ENCODE results near the gene ETS2. TPM values are rescaled to one million over a fixed set of nuclear protein-coding genes. Genes with fewer than 3 reads are reported as not detected.
A peak's percentile ranks its signal among the peaks of the same experiment; 100 is the strongest.

ETS2 gene
- total and polyA plus RNA-seq, 5 experiments from 2014 or later, result 4.7 to 14.8 (median 6.6) TPM

DNA sequence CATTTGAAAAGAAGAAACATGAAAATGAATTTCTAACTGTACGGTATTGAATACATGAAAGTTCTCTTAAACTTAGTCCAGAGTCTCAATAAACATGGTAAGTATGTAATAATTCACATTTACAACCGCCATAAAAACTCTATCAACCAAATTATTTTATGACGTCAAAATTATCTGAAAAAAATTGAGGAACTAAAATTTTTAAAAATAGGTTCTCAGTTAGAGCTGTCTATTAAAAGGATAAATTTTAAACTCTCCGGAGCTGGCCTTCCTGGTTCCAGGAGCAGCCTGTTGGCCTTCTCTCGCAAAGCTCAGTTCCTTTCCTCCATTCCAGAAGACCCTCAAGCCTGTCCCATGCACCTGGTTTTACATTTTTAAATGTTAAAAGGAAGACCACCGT, 18.7 kb upstream of the ETS2 start:
- POLR2A ChIA-PET, result no interaction called here
- H3K9me3 Mint-ChIP-seq, result peaks cover 0 to 19% (median 8%) of the 10 kb centered on the region in 9 donors
- peaks cover 2 to 7% (median 6%) of the 10 kb centered on the region in 4 donors for H3K4me1 Mint-ChIP-seq
- H3K27ac Mint-ChIP-seq, result no peak overlapping the region
- DNase-seq (no peak), ATAC-seq (no peak)
- H3K36me3 Mint-ChIP-seq, result peaks cover 3 to 16% (median 11%) of the 10 kb centered on the region in 3 donors
- no peak overlapping the region for H3K4me3 Mint-ChIP-seq
- H3K27me3 Mint-ChIP-seq, result no peaks in the 10 kb centered on the region

DNA sequence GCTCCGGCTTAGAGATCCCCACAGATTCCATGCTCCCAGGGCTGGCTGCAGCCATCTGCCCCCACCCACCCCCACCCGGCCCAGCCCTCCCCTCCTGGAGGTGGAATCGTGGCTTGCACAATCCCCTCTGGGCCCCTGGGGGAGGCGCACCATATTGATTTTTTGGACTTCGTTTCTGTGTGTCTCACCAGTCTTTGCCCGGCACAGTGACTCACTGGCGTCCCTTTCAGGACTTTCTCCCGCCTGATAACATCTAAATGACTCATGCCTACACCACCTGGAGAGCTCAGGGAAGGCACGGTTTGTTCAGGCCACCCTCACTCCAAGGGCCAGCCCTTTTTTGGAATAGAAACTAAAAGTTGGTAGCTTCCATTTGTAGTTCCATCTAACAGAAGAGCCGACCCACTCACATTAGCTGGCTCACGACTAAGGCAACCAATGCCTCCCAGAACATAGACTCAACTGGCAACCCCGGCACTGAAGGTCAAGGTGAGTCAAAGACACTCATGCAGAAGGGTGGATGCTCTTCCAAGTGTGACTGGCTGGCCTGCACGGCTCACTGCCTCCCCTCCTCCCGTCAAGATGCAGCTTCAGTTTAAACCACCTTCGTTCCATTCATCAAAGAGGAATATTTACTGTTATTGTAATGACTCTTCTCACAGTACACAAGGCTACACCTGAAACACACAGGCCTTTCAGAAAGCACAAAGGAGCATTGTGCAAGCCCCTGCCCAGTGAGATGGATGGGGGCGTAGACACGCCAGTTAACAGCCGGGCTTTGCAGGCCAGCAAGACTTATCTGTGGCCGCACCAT, 18.1 kb upstream of the ETS2 start:
- no peaks in the 10 kb centered on the region for H3K27me3 Mint-ChIP-seq
- peaks cover 0 to 13% (median 4%) of the 10 kb centered on the region in 9 donors for H3K9me3 Mint-ChIP-seq
- peaks cover 3 to 7% (median 6%) of the 10 kb centered on the region in 4 donors for H3K4me1 Mint-ChIP-seq
- POLR2A ChIA-PET, result no interaction called here
- DNase-seq, result no peak
- ATAC-seq, result no peak
- H3K36me3 Mint-ChIP-seq, result peaks cover 3 to 10% (median 8%) of the 10 kb centered on the region in 3 donors
- peak overlapping the region in 1 of 10 donors; percentile 27 for H3K27ac Mint-ChIP-seq
- no peak overlapping the region for H3K4me3 Mint-ChIP-seq

DNA sequence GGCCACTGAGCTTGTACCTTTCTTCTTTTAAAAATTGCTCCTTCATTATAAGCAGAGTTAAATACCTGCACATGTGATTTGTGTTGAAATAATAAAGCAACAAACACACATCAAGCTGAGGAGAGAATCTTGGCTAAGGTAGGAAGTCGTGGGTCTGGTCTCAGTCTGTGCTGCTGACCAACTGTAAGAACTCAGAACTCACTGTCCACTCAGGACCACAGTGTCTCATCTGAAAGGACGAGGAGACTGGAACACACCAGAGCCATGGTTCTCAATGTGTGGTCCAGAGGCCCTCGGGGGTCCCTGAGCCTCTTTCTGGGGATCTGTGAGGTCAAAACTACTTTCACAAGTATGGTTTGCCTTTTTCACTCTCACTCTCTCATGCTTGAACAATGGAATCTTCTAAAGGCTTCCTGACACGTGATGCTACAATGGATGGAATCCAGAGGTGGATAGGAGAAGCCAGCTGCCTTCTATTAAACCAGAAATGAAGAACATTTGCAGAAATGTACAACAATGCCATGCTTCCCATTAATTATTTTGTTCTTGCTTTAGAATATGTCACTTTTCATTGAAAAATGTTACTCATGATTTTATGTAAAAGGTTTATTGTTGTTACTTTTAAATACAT, 17.3 kb upstream of the ETS2 start:
- Mint-ChIP-seq H3K27me3 (no peaks in the 10 kb centered on the region), H3K36me3 (peaks cover 0 to 4% (median 2%) of the 10 kb centered on the region in 3 donors), H3K4me1 (peaks cover 4 to 7% (median 6%) of the 10 kb centered on the region in 4 donors), H3K27ac (no peak overlapping the region), H3K4me3 (no peak overlapping the region), H3K9me3 (peaks cover 0 to 5% (median 0%) of the 10 kb centered on the region in 9 donors)
- POLR2A ChIA-PET, result no interaction called here
- ATAC-seq (no peak), DNase-seq (no peak)

GRCh38 chr21:38789275-38789674, 16.5 kb upstream of the ETS2 start:
- peaks cover 0 to 2% (median 0%) of the 10 kb centered on the region in 9 donors for H3K9me3 Mint-ChIP-seq

DNA sequence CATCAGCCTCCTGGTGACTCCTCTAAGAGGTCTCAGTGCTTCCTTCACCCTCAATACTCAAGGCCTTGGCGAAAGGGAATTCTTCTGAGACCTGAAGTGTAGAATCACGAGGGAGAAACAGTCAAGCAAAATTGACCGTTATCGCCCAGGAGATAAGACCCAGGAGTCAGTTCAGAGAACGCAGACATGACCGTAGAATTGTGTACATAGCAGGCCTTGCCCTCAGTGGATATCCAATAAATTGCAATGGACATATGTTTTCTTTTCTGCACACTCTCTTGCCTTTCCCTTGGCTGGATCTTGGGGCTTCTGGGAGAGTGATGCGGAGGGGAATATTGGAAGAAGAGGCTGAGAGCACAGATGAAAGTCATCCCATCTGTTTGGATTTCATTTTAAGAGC, 15.7 kb upstream of the ETS2 start:
- Mint-ChIP-seq H3K9me3 (no peaks in the 10 kb centered on the region), H3K27me3 (no peaks in the 10 kb centered on the region), H3K4me3 (no peak overlapping the region), H3K27ac (peak overlapping the region in 1 of 10 donors; percentile 69), H3K36me3 (no peaks in the 10 kb centered on the region), H3K4me1 (peaks cover 4 to 7% (median 6%) of the 10 kb centered on the region in 4 donors)
- POLR2A ChIA-PET, result no interaction called here
- ATAC-seq, result no peak
- no peak for DNase-seq

More at GRCh38 chr21:38789275-38789674, 16.5 kb upstream of the ETS2 start:
- no peak for ATAC-seq
- Mint-ChIP-seq H3K27me3 (no peaks in the 10 kb centered on the region), H3K4me1 (peaks cover 4 to 7% (median 6%) of the 10 kb centered on the region in 4 donors), H3K4me3 (no peak overlapping the region), H3K27ac (no peak overlapping the region), H3K36me3 (peaks cover 0 to 2% (median under 1%) of the 10 kb centered on the region in 3 donors)
- DNase-seq, result no peak
- POLR2A ChIA-PET, result no interaction called here

- ATAC-seq, result no peak
- H3K4me1 Mint-ChIP-seq, result peaks cover 4 to 7% (median 6%) of the 10 kb centered on the region in 4 donors
Measured at GRCh38 chr21:38790961-38791360, 14.8 kb upstream of the ETS2 start.

DNA sequence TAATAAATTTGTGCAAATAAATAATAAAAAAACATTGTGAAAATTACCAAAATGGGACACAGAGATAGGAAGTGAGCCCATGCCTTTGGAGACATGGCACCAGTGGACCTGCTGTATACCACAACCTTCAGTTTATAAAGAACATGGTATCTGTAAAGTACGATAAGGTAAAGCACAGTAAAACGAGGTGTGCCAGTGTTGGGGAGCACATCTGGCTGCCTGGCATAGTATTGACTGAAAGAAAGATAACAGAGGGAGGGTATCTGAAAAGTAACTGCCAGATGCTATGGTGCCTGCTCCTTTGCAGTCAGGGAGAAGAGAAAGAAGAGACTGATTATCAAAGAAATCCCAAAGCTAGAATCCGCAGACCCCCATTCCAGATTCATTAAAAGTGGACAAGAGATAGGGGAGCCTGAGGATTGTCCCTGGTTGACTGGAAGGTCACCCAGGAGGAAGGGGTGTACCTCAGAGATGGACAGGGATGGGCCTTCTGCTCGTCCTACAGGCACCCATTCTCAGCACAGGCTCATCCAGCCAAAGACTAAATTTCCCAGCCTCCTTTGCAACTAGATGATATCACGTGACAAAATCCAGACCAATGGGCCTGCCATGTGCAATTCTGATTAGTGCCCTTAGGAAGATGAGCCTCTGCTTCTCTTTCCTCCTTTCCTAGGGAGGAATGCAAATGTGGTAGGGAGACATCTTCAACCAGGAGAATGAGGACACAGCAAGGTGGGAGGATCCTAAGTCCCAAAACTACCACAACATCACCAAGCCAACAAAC, 12.9 kb upstream of the ETS2 start:
- H3K27me3 Mint-ChIP-seq, result peaks cover 0 to 4% (median 0%) of the 10 kb centered on the region in 5 donors
- H3K36me3 Mint-ChIP-seq, result no peaks in the 10 kb centered on the region
- H3K9me3 Mint-ChIP-seq, result no peaks in the 10 kb centered on the region
- no peak overlapping the region for H3K27ac Mint-ChIP-seq
- peaks cover 4 to 7% (median 6%) of the 10 kb centered on the region in 4 donors for H3K4me1 Mint-ChIP-seq
- ATAC-seq (no peak), DNase-seq (no peak)
- no peak overlapping the region for H3K4me3 Mint-ChIP-seq
- POLR2A ChIA-PET, result no interaction called here

More at GRCh38 chr21:38790961-38791360, 14.8 kb upstream of the ETS2 start:
- Mint-ChIP-seq H3K4me3 (no peak overlapping the region), H3K9me3 (no peaks in the 10 kb centered on the region), H3K27me3 (peaks cover 0 to 3% (median 0%) of the 10 kb centered on the region in 5 donors), H3K36me3 (no peaks in the 10 kb centered on the region), H3K27ac (peak overlapping the region in 2 of 10 donors; percentile 1 to 41)
- POLR2A ChIA-PET, result no interaction called here
- no peak for DNase-seq

DNA sequence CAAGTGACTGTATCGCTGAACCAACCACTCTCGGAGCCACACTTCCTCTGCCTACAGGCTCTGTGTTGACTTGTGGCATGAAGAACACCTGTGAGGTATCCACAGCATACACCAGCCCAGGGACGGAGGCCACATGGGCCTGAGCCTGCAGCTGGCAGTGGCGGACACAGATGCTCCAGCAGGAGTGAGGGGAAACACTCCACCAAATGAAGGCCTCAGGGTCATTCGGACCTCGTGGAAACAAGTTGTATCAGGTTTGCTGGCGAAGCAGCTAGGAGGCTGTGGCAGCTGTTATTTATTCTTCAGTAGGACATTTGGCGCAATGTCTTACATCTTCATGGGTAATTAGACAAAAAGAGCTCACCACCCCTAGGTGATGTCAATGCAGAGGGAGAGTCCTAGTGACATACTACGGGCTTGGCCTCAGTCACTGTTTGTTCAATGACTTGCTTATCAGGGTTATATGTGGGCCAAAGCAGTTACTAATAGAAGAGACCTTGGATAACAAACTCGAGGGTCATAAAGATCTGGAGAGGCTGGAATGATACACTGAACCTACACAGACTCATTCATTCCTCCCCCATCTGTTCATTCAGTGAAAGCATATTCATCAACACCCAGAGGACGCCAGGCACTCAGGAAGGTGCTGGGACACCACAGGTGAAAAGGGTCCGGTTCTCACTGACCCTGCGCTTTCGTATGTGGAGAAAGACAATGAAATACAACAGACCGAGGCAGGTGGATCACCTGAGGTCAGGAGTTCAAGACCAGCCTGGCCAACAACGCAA, 11.6 kb upstream of the ETS2 start:
- POLR2A ChIA-PET, result no interaction called here
- Mint-ChIP-seq H3K27ac (peak overlapping the region in 1 of 10 donors; percentile 48), H3K4me3 (no peak overlapping the region), H3K27me3 (peaks cover 0 to 4% (median 1%) of the 10 kb centered on the region in 5 donors), H3K36me3 (no peaks in the 10 kb centered on the region), H3K9me3 (no peaks in the 10 kb centered on the region), H3K4me1 (peaks cover 4 to 7% (median 6%) of the 10 kb centered on the region in 4 donors)
- ATAC-seq (no peak), DNase-seq (no peak)

- no peak for ATAC-seq
- H3K4me3 Mint-ChIP-seq, result no peak overlapping the region
Measured at GRCh38 chr21:38794978-38795377, 10.8 kb upstream of the ETS2 start.

DNA sequence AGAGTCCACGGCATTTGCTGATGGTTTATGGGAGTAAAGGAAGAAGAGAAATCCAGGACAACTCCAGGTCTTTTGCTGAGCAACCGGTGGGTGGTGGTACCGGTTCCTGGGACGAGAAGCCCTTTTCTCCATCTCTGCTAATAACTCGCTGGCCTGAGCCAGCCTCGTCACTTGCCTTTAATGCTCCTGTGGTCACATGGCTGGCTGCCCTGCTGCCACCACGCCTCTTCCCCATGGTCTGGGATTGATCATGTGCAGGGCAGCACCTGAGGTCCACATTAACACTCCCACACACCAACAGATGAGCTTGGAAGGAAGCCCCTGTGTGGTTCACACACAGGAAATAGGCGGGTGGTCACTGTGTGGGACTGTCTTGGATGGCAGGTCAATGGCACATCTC, 10.3 kb upstream of the ETS2 start:
- H3K4me1 Mint-ChIP-seq, result peaks cover 4 to 7% (median 6%) of the 10 kb centered on the region in 4 donors
- H3K9me3 Mint-ChIP-seq, result no peaks in the 10 kb centered on the region
- POLR2A ChIA-PET, result no interaction called here
- ATAC-seq (no peak), DNase-seq (no peak)
- H3K27me3 Mint-ChIP-seq, result peaks cover 0 to 4% (median 1%) of the 10 kb centered on the region in 5 donors
- no peaks in the 10 kb centered on the region for H3K36me3 Mint-ChIP-seq
- peak overlapping the region in 2 of 10 donors; percentile 49 to 74 for H3K27ac Mint-ChIP-seq
- H3K4me3 Mint-ChIP-seq, result no peak overlapping the region

More at GRCh38 chr21:38794978-38795377, 10.8 kb upstream of the ETS2 start:
- DNase-seq, result no peak
- peaks cover 0 to 4% (median 1%) of the 10 kb centered on the region in 5 donors for H3K27me3 Mint-ChIP-seq
- peak overlapping the region in 2 of 10 donors; percentile 49 to 74 for H3K27ac Mint-ChIP-seq
- POLR2A ChIA-PET, result no interaction called here
- H3K4me1 Mint-ChIP-seq, result peaks cover 4 to 7% (median 6%) of the 10 kb centered on the region in 4 donors
- H3K9me3 Mint-ChIP-seq, result no peaks in the 10 kb centered on the region
- no peaks in the 10 kb centered on the region for H3K36me3 Mint-ChIP-seq

- Mint-ChIP-seq H3K27ac (no peak overlapping the region), H3K27me3 (peaks cover 0 to 4% (median 1%) of the 10 kb centered on the region in 5 donors), H3K9me3 (no peaks in the 10 kb centered on the region), H3K4me1 (peaks cover 0 to 2% (median 0%) of the 10 kb centered on the region in 4 donors), H3K4me3 (no peak overlapping the region), H3K36me3 (no peaks in the 10 kb centered on the region)
- no peak for DNase-seq
- no peak for ATAC-seq
- POLR2A ChIA-PET, result no interaction called here
Measured at GRCh38 chr21:38796424-38796823, 9.3 kb upstream of the ETS2 start.

GRCh38 chr21:38797470-38797869, 8.3 kb upstream of the ETS2 start:
- Mint-ChIP-seq H3K4me1 (peaks cover 0 to 2% (median 0%) of the 10 kb centered on the region in 4 donors), H3K36me3 (no peaks in the 10 kb centered on the region), H3K27ac (no peak overlapping the region), H3K9me3 (no peaks in the 10 kb centered on the region), H3K27me3 (peaks cover 0 to 4% (median 1%) of the 10 kb centered on the region in 5 donors), H3K4me3 (no peak overlapping the region)
- POLR2A ChIA-PET, result no interaction called here
- no peak for ATAC-seq
- no peak for DNase-seq
